NCI-H128 (cell line): ENCODE measurements around the gene MAN2A2.
"Not testable (repeated sequence)": the region's sequence is repeated elsewhere in the genome, so short reads cannot be mapped to it uniquely, and the experiment has no call there.

Source experiments
- DNase-seq: peaks from one replicate; lab custom pipeline; 2025; ENCODE audit not compliant: unreplicated experiment; lab: John Stamatoyannopoulos, UW

Gene MAN2A2

DNA sequence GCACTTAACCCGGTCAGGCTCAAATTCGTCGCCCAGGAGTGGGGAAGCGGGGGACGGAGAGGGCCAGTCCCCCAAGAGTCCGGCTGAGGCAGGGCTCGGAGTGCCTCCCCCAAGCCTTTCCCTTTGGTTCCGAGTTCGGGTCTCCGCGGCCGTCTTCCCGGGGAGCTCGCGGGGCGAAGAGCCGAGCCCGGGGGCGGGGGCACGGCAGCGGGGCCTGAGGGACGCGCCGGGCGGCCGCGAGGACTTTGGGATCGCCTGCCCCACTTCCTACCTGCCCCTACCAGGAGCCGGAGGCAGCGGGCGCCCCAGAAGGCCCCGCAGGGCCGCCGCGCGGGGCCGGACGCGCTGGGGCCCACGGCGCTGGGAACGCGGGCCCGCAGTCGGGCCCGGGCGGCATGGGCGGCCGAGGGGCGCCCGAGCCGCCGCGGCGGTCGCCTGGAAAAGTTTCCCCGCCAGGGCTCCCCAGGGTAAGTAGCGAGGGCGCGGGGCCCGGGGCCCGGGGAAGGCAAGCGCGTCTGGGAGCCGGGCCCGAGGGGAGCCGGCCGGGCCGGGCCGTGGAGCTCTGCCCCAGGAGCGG lies 31.9 kb upstream of the MAN2A2 start:
- DNase-seq: no peak

DNA sequence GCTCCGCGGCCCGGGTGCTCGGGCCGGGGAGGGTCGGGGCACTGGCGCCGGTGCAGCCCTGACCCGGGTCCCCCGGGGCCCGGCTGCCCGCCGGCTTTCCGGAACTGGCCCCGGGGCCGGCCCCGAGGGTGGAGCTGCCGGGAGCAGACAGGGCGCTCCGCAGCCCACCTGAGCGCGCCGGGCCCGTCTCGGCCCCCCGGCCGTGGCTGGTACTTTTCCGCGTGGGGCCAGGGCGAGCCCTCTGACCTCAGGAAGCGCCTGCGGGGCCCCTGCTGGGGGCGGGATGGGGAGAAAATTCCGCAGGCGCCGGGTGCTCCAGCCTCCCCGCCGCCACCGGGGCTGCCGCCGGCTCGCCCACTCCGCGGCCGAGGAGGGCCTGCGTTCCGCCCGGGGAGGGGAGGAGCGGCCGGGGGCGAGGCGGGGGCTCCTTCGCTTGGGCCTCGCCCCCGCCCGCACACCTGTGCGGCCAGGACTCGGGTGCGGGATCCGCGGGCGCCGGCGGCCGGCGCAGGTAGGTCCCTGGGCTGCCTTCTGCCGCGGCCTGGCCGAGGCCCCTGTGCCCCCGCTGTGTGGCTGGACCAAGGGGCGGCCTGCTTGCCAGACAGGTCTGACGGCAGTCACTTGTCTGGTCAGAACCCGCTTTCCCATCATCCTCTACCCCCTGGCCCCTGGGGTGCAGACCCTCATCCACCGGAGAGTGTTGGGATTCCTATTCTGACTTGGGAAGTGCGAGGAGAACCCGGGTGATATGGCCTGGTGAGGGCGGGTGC lies 31.2 kb upstream of the MAN2A2 start:
- DNase-seq: no peak

DNA sequence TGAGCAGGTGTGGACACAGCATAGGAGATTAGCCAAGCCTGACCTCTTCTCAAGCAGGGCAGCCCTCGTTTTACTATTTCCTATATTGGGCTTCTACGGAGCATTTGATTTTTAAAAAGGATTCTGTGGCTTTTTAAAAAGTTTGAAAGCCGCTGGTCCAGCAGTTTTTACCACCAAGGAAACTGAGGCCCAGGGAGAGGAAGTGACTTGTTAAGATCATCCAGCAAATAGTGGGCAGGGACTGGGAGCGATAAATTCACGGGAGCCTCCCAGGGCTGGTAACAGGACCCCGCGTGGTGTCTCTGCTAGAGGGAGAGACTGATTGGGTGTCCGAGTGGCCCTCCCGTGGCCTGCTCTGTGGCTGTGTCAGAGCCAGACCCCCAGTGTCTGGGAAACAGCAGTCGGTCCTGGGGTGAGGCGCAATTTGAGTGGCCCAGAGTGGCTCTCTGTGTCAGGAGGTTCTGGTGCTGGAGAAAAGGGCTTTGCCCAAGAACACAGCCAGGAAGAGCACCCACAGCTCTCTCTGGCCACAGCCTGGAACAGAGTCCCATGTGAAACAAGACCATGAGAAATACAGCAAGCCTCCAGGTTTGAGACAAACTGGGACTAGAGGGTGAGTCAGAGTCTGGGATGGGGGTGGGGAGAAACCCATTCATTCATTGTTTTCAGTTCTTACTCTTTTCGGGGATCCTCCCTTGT lies 30.5 kb upstream of the MAN2A2 start:
- DNase-seq: no peak

DNA sequence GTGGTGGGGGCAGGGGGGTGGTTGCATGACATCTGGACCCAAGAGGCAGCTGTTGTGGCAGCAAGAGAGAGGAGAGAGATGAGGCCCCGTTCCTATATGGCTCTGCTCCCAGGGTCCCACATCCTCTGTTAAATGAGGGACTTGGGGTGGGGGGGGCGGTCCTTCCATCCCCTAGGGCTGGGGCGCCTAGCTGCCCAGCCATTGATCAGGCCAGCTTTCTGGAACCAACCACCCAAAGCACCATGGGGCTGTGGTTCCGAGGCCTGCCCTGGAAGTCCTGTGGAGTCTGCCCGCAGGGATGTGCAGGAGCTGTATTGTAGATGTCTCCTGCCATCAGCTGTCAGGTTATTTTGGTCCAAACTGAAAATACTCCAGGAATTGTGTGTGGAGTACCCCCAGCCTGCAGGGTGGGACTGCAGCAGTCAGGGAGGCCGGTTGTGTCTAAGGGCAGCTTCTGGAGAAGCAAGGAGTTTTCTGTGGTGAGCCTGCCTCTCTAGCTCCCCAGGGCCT lies 29.6 kb upstream of the MAN2A2 start:
- no peak for DNase-seq

DNA sequence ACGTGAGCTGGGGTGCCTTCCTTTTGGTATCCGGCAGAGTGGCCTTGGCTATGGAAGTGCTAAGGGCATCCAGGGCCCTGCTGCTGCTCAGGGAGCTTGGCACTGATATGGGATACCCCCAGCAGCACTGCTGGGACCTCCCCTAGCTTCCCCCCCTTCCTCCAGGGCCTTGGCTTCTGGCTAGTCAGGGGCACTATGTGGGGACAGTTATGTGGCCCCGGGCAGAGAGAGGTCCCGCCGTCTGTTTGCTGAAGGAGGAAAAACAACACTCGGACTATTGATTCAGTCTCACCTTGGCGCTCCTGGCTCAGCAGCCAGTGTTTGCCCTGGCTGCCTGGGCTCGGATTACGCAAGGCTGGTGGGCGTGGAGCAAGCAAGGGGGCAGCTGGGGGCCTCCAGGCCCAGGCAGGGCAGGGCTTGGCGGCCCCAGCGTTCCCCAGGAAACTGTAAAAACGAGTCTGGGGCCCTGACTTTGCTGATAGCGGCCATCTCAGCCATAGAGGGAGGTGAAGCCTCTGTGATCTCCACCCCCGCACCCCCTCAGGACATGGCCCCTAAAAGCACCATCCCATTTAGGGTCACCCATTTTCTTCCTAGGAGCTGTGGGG lies 29.0 kb upstream of the MAN2A2 start:
- DNase-seq: no peak

DNA sequence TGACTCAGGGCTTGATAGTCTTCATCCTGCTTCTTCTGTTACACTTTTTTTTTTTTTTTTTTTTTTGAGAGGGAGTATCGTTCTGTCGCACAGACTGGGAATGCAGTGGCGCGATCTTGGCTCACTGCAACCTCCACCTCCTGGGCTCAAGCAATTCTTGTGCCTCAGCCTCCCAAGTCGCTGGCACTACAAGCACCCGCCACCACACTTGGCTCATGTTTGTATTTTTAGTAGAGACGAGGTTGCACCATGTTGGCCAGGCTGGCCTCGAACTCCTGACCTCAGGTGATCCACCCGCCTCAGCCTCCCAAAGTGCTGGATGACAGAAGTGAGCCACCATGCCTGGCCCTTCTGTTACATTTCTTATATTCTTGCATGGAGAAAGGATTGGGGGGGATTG lies 28.1 kb upstream of the MAN2A2 start:
- DNase-seq: not testable (repeated sequence)

DNA sequence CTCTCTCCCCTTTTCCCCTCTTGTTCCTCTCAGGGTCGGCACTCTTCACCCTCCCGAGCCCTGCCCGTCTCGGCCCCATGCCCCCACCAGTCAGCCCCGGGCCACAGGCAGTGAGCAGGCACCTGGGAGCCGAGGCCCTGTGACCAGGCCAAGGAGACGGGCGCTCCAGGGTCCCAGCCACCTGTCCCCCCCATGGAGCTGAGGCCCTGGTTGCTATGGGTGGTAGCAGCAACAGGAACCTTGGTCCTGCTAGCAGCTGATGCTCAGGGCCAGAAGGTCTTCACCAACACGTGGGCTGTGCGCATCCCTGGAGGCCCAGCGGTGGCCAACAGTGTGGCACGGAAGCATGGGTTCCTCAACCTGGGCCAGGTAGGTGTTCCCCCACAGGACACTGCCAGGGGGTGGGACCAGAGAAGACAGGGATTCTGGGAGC lies 27.5 kb upstream of the MAN2A2 start:
- no peak for DNase-seq

DNA sequence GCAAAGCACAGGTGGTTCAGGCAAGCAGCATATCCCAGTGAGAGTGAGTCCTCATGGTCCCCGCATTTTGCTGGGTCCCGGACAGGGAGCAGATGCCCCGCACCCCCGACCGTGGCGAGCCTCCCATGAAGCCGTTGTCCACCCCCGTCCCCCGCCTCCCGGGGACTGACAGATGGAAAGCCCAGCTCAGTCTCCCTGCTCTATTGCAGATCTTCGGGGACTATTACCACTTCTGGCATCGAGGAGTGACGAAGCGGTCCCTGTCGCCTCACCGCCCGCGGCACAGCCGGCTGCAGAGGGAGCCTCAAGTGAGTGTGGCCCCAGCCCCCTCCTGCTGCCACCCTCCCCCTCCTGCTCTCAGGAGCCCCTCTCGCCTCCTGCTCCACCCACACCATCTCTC lies 27.1 kb upstream of the MAN2A2 start:
- DNase-seq: no peak

DNA sequence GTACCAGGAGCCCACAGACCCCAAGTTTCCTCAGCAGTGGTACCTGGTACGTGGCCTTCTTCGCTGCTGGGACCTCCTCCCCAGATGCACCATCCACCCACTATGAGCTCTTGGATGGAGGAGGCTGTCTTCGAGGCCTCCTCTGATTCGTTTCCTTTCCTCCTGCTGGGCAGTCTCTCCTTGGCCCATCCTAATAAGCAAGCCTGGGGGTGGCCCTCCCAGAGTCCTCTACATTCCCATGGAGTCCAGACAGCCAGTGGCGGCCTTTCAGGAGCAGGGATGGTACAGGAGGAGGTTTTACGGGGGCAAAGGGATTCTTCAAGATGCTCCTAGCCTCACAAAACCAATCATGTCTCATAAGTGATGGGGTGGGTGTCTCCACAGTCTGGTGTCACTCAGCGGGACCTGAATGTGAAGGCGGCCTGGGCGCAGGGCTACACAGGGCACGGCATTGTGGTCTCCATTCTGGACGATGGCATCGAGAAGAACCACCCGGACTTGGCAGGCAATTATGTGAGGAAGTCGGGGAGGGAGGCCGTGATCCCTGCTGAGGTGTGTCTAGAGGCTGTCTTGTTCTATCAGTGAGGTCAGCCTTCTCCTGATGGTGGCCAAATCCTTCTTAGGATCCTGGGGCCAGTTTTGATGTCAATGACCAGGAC lies 26.5 kb upstream of the MAN2A2 start:
- no peak for DNase-seq

DNA sequence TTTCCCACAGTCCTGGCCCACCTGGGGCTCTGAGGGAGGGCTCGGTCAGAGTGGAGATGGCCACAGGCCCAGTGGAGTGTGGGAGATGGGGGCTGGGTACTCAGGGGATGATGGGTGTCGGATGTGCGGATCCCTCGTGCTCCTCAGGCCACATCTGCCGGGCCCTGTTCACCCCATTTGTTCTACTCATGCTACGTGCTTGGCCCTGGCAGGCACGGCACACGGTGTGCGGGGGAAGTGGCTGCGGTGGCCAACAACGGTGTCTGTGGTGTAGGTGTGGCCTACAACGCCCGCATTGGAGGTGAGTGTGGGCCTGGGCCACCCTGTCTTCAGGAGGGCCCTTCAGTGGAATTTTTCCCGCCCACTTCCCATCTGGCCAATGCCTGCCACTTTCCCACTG lies 25.8 kb upstream of the MAN2A2 start:
- no peak for DNase-seq

DNA sequence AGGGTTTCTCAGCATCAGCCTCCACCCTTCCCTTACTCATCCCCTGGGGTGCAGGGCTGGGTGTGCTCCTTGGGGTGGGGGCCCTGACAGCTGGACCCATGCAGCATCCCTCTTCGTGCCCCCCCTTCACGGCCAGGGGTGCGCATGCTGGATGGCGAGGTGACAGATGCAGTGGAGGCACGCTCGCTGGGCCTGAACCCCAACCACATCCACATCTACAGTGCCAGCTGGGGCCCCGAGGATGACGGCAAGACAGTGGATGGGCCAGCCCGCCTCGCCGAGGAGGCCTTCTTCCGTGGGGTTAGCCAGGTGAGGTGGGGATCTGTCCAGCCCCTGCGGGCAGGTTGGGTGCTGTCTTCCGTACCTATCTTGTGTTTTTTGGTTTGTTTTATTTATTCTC lies 25.1 kb upstream of the MAN2A2 start:
- DNase-seq: no peak

DNA sequence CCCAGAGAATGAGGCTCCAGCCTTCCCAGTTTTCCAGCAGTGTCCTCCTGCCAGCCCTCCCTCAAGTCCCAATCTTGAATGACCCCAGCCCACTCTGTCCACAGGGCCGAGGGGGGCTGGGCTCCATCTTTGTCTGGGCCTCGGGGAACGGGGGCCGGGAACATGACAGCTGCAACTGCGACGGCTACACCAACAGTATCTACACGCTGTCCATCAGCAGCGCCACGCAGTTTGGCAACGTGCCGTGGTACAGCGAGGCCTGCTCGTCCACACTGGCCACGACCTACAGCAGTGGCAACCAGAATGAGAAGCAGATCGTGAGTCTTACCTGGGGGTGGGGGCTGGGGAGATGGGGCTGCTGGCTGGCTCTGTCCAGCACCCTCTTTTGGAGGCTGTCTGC lies 24.4 kb upstream of the MAN2A2 start:
- no peak for DNase-seq

DNA sequence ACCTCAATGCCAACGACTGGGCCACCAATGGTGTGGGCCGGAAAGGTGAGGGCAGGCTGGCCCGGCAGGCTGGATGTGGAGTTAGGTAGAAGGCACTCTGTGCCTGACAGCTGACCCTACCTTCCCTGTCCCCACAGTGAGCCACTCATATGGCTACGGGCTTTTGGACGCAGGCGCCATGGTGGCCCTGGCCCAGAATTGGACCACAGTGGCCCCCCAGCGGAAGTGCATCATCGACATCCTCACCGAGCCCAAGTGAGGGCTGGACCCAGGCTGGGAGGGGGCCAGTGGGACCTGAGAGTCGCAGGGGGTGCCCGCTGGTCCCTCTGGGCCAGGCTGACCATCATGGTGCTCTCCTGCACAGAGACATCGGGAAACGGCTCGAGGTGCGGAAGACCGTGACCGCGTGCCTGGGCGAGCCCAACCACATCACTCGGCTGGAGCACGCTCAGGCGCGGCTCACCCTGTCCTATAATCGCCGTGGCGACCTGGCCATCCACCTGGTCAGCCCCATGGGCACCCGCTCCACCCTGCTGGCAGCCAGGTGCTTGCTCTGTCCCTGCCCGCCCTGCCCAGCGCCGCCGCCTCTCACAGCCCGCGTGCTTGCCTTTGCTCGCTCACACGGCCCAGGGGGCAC lies 23.3 kb upstream of the MAN2A2 start:
- no peak for DNase-seq

DNA sequence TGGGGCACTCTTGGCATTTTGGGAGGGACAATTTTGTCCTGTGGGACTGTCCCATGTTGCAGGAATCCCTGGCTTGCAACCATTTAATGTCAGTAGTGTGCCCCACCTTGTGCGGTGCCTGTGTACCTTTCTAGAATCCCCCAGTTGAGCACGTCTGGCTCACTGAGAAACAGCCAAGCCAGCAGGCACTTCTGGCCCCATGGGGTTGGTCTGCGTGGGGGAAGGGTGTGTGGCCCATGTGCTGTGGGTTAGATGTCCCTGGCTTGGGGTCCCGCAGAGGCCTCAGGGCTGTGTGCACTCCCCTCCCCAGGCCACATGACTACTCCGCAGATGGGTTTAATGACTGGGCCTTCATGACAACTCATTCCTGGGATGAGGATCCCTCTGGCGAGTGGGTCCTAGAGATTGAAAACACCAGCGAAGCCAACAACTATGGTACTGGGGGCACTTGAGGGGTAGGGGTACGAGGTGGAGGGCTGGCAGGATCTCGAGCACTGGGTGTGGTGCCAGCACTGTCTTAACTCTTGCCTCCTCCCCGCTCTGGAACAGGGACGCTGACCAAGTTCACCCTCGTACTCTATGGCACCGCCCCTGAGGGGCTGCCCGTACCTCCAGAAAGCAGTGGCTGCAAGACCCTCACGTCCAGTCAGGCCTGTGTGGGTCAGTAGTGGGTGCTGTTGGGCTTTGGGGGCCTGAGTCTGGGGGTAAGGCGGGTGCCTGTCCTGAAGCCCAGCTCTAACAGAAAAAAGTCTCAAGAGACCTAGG lies 22.5 kb upstream of the MAN2A2 start:
- no peak for DNase-seq

DNA sequence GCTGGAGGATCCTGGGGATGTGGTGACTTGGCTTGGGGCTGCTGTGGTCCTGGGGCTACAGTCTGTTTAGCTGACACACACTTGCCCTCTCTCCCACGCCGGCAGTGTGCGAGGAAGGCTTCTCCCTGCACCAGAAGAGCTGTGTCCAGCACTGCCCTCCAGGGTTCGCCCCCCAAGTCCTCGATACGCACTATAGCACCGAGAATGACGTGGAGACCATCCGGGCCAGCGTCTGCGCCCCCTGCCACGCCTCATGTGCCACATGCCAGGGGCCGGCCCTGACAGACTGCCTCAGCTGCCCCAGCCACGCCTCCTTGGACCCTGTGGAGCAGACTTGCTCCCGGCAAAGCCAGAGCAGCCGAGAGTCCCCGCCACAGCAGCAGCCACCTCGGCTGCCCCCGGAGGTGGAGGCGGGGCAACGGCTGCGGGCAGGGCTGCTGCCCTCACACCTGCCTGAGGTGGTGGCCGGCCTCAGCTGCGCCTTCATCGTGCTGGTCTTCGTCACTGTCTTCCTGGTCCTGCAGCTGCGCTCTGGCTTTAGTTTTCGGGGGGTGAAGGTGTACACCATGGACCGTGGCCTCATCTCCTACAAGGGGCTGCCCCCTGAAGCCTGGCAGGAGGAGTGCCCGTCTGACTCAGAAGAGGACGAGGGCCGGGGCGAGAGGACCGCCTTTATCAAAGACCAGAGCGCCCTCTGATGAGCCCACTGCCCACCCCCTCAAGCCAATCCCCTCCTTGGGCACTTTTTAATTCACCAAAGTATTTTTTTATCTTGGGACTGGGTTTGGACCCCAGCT lies 21.7 kb upstream of the MAN2A2 start:
- no peak for DNase-seq

DNA sequence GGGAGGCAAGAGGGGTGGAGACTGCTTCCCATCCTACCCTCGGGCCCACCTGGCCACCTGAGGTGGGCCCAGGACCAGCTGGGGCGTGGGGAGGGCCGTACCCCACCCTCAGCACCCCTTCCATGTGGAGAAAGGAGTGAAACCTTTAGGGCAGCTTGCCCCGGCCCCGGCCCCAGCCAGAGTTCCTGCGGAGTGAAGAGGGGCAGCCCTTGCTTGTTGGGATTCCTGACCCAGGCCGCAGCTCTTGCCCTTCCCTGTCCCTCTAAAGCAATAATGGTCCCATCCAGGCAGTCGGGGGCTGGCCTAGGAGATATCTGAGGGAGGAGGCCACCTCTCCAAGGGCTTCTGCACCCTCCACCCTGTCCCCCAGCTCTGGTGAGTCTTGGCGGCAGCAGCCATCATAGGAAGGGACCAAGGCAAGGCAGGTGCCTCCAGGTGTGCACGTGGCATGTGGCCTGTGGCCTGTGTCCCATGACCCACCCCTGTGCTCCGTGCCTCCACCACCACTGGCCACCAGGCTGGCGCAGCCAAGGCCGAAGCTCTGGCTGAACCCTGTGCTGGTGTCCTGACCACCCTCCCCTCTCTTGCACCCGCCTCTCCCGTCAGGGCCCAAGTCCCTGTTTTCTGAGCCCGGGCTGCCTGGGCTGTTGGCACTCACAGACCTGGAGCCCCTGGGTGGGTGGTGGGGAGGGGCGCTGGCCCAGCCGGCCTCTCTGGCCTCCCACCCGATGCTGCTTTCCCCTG lies 21.0 kb upstream of the MAN2A2 start:
- no peak for DNase-seq

DNA sequence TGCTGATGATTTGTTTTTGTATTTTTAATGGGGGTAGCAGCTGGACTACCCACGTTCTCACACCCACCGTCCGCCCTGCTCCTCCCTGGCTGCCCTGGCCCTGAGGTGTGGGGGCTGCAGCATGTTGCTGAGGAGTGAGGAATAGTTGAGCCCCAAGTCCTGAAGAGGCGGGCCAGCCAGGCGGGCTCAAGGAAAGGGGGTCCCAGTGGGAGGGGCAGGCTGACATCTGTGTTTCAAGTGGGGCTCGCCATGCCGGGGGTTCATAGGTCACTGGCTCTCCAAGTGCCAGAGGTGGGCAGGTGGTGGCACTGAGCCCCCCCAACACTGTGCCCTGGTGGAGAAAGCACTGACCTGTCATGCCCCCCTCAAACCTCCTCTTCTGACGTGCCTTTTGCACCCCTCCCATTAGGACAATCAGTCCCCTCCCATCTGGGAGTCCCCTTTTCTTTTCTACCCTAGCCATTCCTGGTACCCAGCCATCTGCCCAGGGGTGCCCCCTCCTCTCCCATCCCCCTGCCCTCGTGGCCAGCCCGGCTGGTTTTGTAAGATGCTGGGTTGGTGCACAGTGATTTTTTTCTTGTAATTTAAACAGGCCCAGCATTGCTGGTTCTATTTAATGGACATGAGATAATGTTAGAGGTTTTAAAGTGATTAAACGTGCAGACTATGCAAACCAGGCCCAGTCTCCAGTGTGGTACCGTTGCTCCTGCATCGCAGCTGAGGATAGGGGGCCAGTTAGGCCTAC lies 20.1 kb upstream of the MAN2A2 start:
- no peak for DNase-seq

DNA sequence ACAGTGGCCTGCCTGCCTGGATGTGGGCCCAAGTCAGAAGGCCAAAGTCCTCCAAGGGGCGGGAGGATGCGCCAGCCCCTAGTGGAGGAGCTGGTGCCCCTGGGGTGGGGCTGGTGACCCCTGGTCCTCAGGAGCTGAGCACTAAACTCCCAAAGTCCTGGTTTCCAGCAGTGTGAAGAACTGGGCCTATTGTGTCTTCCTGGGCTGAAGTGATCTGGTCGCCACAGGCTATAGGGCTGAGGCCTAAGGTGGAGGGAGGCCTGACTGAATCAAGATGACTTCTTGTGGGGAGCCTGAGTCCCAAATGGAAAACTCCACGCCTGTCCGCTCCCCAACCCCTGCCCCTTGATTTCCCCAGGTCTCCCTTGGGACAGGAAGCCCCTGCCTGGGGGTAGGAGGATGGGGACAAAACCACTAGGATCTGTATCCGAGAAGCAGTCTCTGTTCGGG lies 19.6 kb upstream of the MAN2A2 start:
- no peak for DNase-seq
